Measurements from ENCODE around the gene SLC35C1.

The SLC35C1 gene

DNA sequence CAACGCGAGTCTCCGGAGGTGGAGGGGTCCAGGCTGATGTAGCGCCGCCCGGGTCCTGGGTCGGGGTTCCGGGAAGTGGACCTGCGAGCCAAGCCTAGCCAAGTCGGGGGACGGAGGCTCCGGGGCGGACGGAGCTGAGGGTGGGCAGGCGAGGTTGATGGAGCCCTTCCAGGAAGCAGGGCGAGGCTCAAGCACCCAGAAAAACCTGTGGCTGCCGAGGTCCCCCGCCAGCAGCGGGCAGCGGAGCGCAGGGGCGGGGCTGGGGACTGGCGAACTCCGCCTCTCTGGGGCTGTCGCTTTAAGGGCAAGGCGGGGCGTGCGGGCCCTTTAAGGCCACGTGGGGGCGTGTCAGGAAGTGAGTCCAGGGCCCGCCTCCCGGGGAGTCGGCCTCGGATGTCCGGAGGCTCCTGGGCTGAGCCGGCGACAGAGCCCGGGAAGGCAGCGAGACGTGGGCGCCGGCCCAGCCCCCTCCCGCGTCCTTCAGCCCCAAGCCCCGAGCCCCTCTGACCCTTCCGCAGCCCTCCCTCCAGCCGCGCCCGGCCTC is at the start of gene SLC35C1:
Gene SLC35C1 (plus strand): TSS at position 389 of the 544 bp plus-strand sequence. CDS start 653 bp downstream, outside the sequence.
- DNase-seq (ENCODE audit: low read depth, low spot score): peak; percentile 98
- TF ChIP-seq YY1 (IDR thresholded peaks at IDR 0.05; ENCODE audit: insufficient read depth, insufficient read length): peak; percentile 16
- no peak for TF ChIP-seq ZNF274 (IDR thresholded peaks at IDR 0.05; ENCODE audit: low read depth, low read length)
- TF ChIP-seq SUZ12 (IDR thresholded peaks at IDR 0.05; ENCODE audit: extremely low read depth, insufficient read depth, insufficient read length): no peak
- Histone ChIP-seq H3K9ac (ENCODE audit: insufficient read length, low read depth) (peak within 1 kb of the TSS; percentile 84), H3K27me3 (ENCODE audit: insufficient read depth, insufficient read length) (peaks cover 38% of the 10 kb centered on the region), H3K4me1 (ENCODE audit: insufficient read depth, insufficient read length) (peaks cover 14% of the 10 kb centered on the region), H3K4me3 (ENCODE audit: insufficient read length, low read depth) (peak within 1 kb of the TSS; percentile 78), H3K36me3 (ENCODE audit: insufficient read depth, insufficient read length, low read length) (peaks cover 35% of the 10 kb centered on the region), H3K9me3 (ENCODE audit: insufficient read depth, low read length) (no peaks in the 10 kb centered on the region)

DNA sequence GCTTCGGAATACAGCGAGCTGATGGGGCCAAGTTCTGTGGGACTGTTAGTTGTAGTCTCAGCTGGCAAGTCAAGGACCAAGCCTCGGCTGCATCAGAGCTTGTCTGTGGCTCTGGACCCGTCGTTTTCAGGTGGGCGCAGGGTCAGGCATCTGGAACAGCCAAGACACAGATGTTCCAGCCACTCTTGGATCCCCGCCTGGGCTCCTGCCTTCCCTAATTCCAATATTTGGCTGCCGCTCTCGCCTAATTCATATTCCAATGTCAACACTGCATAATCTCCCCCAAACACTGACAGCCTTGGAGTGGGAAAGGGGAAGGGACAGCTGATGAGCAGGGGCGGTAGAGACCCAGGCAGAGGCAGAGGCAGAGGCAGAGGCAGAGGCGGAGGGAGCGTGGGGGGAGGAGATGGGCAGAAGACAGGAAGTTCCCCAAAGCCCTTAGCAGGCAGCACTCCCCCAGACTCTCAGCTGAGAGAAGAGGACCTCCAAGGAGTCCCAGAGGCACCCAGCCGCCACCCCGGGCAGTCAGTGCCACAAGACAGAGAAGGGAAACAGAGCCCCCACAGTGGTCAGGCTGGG is 49.6 kb upstream of the SLC35C1 start:
- Histone ChIP-seq H3K27me3 (ENCODE audit: insufficient read depth, insufficient read length) (no peaks in the 10 kb centered on the region), H3K36me3 (ENCODE audit: insufficient read depth, insufficient read length, low read length) (no peaks in the 10 kb centered on the region), H3K9me3 (ENCODE audit: insufficient read depth, low read length) (no peaks in the 10 kb centered on the region), H3K9ac (ENCODE audit: insufficient read length, low read depth) (no peak overlapping the region), H3K4me1 (ENCODE audit: insufficient read depth, insufficient read length) (peaks cover 26% of the 10 kb centered on the region), H3K4me3 (ENCODE audit: insufficient read length, low read depth) (no peak overlapping the region)
- TF ChIP-seq SUZ12 (IDR thresholded peaks at IDR 0.05; ENCODE audit: extremely low read depth, insufficient read depth, insufficient read length) (no peak), ZNF274 (IDR thresholded peaks at IDR 0.05; ENCODE audit: low read depth, low read length) (no peak), YY1 (IDR thresholded peaks at IDR 0.05; ENCODE audit: insufficient read depth, insufficient read length) (no peak)
- no peak for DNase-seq (ENCODE audit: low read depth, low spot score)

DNA sequence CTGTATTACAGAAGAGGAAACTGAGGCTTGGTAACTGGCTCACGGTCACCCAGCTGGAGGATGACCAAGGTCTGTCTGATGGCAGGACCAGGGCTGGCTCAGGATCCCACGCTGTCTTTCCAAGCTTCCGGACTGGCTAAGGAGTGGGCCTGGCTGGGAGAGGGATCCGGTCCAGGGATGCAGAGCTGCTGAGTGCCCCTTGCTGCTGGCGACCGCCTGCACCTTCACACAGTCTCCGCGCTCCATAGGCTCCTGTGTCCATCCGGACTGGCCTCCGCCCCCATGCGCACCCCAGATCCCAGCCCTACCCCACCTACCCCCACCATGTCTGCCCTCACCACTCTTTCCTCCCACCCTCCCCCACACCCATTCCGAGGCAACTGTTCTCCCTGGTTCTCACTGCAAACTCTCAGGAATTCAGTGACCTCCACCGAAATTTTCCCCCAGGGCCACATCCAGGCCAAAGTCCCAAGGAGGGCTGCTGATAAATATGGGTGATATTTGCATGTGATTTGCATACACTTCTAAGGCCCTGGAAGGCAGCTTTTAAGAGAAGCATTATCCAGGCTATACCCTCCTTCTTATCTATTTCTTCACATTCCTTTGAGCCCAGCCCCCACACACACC is 48.5 kb upstream of the SLC35C1 start:
- no peak for TF ChIP-seq YY1 (IDR thresholded peaks at IDR 0.05; ENCODE audit: insufficient read depth, insufficient read length)
- TF ChIP-seq SUZ12 (IDR thresholded peaks at IDR 0.05; ENCODE audit: extremely low read depth, insufficient read depth, insufficient read length): no peak
- TF ChIP-seq ZNF274 (IDR thresholded peaks at IDR 0.05; ENCODE audit: low read depth, low read length): no peak

DNA sequence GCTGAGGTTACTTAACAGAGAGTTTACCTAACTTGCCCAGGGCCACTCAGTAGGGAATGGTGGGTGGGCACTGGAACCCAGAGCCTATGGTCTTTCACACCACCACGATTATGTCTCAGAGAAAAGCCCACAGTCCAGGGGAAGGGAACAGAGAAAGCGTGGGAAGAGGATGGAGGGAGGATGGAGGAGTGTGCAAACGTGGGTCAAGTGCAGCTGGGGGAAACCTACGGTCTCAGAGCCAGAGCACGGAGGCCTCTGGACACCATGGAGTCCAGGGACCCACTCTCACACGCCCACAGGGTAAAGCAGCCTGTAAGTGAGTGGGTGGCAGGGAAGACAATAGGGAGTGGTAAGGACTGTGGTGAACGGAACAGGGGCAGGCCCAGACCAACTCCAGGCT is 47.3 kb upstream of the SLC35C1 start:
- DNase-seq (ENCODE audit: low read depth, low spot score): no peak
- Histone ChIP-seq H3K9ac (ENCODE audit: insufficient read length, low read depth) (no peak overlapping the region), H3K36me3 (ENCODE audit: insufficient read depth, insufficient read length, low read length) (no peaks in the 10 kb centered on the region), H3K27me3 (ENCODE audit: insufficient read depth, insufficient read length) (no peaks in the 10 kb centered on the region), H3K4me1 (ENCODE audit: insufficient read depth, insufficient read length) (peaks cover 19% of the 10 kb centered on the region), H3K4me3 (ENCODE audit: insufficient read length, low read depth) (no peak overlapping the region), H3K9me3 (ENCODE audit: insufficient read depth, low read length) (no peaks in the 10 kb centered on the region)
- TF ChIP-seq ZNF274 (IDR thresholded peaks at IDR 0.05; ENCODE audit: low read depth, low read length) (no peak), YY1 (IDR thresholded peaks at IDR 0.05; ENCODE audit: insufficient read depth, insufficient read length) (no peak), SUZ12 (IDR thresholded peaks at IDR 0.05; ENCODE audit: extremely low read depth, insufficient read depth, insufficient read length) (no peak)

More for the DNA sequence above, 48.5 kb upstream of the SLC35C1 start:
- H3K27me3 ChIP-seq (ENCODE audit: insufficient read depth, insufficient read length): no peaks in the 10 kb centered on the region
- peaks cover 19% of the 10 kb centered on the region for H3K4me1 ChIP-seq (ENCODE audit: insufficient read depth, insufficient read length)
- H3K36me3 ChIP-seq (ENCODE audit: insufficient read depth, insufficient read length, low read length): no peaks in the 10 kb centered on the region
- H3K9ac ChIP-seq (ENCODE audit: insufficient read length, low read depth): peak overlapping the region; percentile 21
- DNase-seq (ENCODE audit: low read depth, low spot score): peak; percentile 50
- no peaks in the 10 kb centered on the region for H3K9me3 ChIP-seq (ENCODE audit: insufficient read depth, low read length)
- no peak overlapping the region for H3K4me3 ChIP-seq (ENCODE audit: insufficient read length, low read depth)

DNA sequence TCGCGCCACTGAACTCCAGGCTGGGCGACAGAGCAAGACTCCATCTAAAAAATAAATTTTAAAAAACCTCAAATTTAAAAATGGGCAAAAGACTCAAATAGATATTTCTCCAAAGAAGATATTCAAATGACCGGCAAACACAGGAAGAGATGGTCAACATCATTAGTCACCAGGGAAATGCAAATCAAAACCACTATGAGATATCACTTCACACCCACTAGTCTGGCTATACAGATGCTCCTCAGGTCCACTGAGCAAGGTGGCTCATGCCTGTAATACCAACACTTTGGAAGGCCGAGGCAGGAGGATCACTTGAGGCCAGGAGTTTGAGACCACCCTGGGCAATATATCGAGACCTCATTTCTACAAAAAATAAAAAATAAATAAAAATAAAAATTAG is 43.3 kb upstream of the SLC35C1 start:
- no peak for DNase-seq (ENCODE audit: low read depth, low spot score)
- H3K27me3 ChIP-seq (ENCODE audit: insufficient read depth, insufficient read length): no peaks in the 10 kb centered on the region

DNA sequence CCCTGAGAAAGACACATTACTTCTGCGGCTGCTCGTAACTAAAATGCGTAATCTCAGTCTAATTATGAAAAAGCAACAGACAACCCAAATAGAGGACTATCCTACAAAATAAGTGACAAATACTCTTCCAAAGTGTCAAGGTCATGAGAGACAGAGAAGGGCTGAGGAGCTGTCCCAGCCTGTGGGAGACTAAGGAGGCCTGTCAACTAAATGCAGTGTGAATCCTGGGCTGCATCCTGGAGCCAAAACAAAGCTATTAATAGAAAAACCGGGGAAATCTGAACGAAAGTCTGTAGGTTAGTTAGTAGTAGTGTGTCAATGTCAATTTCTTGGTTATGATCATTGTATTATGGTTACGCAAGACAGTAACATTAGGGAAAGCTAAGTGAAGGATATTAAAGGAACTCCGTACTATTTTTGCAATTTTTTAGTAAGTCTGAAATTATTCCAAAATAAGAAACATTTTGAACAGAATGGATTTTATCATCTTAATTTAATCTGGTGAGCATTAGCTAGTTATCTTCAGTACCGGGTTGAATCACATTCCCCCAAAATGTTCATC is 39.8 kb upstream of the SLC35C1 start:
- Histone ChIP-seq H3K27me3 (ENCODE audit: insufficient read depth, insufficient read length) (no peaks in the 10 kb centered on the region), H3K36me3 (ENCODE audit: insufficient read depth, insufficient read length, low read length) (no peaks in the 10 kb centered on the region), H3K9me3 (ENCODE audit: insufficient read depth, low read length) (no peaks in the 10 kb centered on the region), H3K4me1 (ENCODE audit: insufficient read depth, insufficient read length) (peaks cover 9% of the 10 kb centered on the region), H3K4me3 (ENCODE audit: insufficient read length, low read depth) (no peak overlapping the region), H3K9ac (ENCODE audit: insufficient read length, low read depth) (no peak overlapping the region)
- no peak for TF ChIP-seq YY1 (IDR thresholded peaks at IDR 0.05; ENCODE audit: insufficient read depth, insufficient read length)
- TF ChIP-seq SUZ12 (IDR thresholded peaks at IDR 0.05; ENCODE audit: extremely low read depth, insufficient read depth, insufficient read length): no peak
- TF ChIP-seq ZNF274 (IDR thresholded peaks at IDR 0.05; ENCODE audit: low read depth, low read length): no peak
- DNase-seq (ENCODE audit: low read depth, low spot score): no peak

More for the DNA sequence above, 43.3 kb upstream of the SLC35C1 start:
- peaks cover 6% of the 10 kb centered on the region for H3K4me1 ChIP-seq (ENCODE audit: insufficient read depth, insufficient read length)
- no peaks in the 10 kb centered on the region for H3K36me3 ChIP-seq (ENCODE audit: insufficient read depth, insufficient read length, low read length)
- TF ChIP-seq ZNF274 (IDR thresholded peaks at IDR 0.05; ENCODE audit: low read depth, low read length) (no peak), YY1 (IDR thresholded peaks at IDR 0.05; ENCODE audit: insufficient read depth, insufficient read length) (no peak), SUZ12 (IDR thresholded peaks at IDR 0.05; ENCODE audit: extremely low read depth, insufficient read depth, insufficient read length) (no peak)
- no peak overlapping the region for H3K9ac ChIP-seq (ENCODE audit: insufficient read length, low read depth)
- H3K9me3 ChIP-seq (ENCODE audit: insufficient read depth, low read length): no peaks in the 10 kb centered on the region
- H3K4me3 ChIP-seq (ENCODE audit: insufficient read length, low read depth): no peak overlapping the region

DNA sequence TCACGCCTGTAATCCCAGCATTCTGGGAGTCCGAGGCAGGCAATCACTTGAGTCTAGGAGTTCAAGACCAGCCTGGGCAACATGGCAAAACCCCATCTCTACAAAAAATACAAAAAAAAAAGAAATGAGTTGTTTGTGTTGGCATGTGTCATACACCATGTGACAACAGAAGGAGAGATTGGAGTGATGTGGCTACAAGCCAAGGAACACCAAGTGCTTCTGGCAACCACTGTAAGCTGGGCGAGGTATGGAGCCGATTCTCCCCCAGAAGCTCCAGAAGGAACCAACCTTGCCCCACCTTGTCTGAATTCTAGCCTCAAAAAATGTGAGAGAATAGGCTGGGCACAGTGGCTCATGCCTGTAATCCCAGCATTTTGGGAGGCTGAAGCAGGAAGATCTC is 39.1 kb upstream of the SLC35C1 start:
- Histone ChIP-seq H3K9me3 (ENCODE audit: insufficient read depth, low read length) (no peaks in the 10 kb centered on the region), H3K36me3 (ENCODE audit: insufficient read depth, insufficient read length, low read length) (no peaks in the 10 kb centered on the region), H3K27me3 (ENCODE audit: insufficient read depth, insufficient read length) (no peaks in the 10 kb centered on the region), H3K9ac (ENCODE audit: insufficient read length, low read depth) (no peak overlapping the region), H3K4me1 (ENCODE audit: insufficient read depth, insufficient read length) (peaks cover 11% of the 10 kb centered on the region), H3K4me3 (ENCODE audit: insufficient read length, low read depth) (no peak overlapping the region)
- no peak for DNase-seq (ENCODE audit: low read depth, low spot score)
- TF ChIP-seq ZNF274 (IDR thresholded peaks at IDR 0.05; ENCODE audit: low read depth, low read length): no peak
- TF ChIP-seq SUZ12 (IDR thresholded peaks at IDR 0.05; ENCODE audit: extremely low read depth, insufficient read depth, insufficient read length): no peak
- TF ChIP-seq YY1 (IDR thresholded peaks at IDR 0.05; ENCODE audit: insufficient read depth, insufficient read length): no peak

Data from NT2/D1 (cell line).